ENCODE measurements around the gene KRT16.
"Not testable (repeated sequence)": the region's sequence is repeated elsewhere in the genome, so short reads cannot be mapped to it uniquely, and the experiment has no call there.

The KRT16 gene

DNA sequence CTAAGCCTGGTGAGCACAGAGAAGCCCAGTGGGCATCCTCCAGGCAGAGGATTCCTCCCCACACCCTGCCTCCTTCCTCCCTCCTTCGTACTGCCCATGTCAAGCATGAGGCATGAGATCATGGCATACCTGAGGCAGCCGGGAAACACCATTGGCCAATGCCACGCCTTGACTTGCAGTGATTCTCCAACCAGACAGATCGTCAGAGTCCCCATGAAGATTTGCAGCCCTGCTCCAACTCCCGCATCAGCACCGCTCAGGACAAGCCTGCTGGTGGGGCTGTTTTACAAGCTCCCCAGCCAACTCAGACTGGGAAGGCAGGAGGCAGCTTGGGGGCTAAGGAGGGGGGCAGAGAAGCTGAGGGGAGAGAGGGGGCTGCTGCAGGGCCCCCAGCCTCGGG, 2.9 kb upstream of the KRT16 start:
- DNase-seq (ENCODE audit: low read depth, low spot score), result peak; percentile 45

GRCh38 chr17:41614767-41615166, 2.2 kb upstream of the KRT16 start:
- DNase-seq (ENCODE audit: low read depth, low spot score), result not testable (repeated sequence)

- DNase-seq (ENCODE audit: low read depth, low spot score), result no peak
These were observed 1.5 kb upstream of the KRT16 start for GRCh38 chr17:41614098-41614497.

GRCh38 chr17:41613277-41614082, 913 bp upstream of the KRT16 start:
- no peak for DNase-seq (ENCODE audit: low read depth, low spot score)

- DNase-seq (ENCODE audit: low read depth, low spot score), result no peak
These were observed 1.5 kb downstream of the KRT16 start for GRCh38 chr17:41610965-41611640.

GRCh38 chr17:41610061-41610517, 2.5 kb downstream of the KRT16 start:
- not testable (repeated sequence) for DNase-seq (ENCODE audit: low read depth, low spot score)

DNA sequence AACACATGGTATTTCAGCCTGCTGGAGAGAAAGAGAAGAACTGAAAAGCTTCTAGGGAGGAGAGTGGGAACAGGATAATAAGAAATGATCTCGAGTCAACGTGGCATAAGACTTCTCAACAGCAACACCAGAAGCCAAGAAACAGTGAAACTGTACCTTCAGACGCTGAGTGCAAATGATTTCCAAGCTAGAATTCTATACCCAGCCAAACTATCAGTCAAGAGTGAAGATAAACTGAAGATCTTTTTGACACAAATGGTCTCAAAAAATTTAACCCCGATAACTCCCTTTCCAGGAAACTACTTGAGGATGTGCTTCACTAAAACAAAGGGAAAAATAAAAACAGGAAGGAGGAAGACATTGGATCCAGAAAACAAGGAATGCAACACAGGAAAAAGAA, 5.6 kb downstream of the KRT16 start:
- not testable (repeated sequence) for DNase-seq (ENCODE audit: low read depth, low spot score)

GRCh38 chr17:41602524-41602923, 10.0 kb downstream of the KRT16 start:
- no peak for DNase-seq (ENCODE audit: low read depth, low spot score)

DNA sequence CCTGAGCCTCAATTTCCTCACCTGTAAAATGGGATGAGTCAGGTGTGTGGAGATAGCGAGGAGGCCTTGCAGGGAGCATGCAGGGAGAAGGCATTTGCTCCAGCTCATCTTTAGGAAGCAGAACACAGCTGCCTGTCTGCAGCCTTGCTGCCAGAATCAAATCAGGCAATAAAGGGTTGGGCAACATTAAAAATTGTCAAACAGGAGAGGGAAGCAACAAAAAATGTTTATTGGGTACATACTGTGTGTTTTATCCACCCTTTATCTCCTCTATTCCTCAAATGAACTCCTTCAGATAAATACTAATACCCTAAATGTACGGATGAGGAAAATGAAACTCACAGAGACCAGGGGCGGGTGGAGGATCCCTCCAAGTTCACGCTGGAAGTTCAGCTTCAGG, 12.2 kb downstream of the KRT16 start:
- no peak for DNase-seq (ENCODE audit: low read depth, low spot score)

DNA sequence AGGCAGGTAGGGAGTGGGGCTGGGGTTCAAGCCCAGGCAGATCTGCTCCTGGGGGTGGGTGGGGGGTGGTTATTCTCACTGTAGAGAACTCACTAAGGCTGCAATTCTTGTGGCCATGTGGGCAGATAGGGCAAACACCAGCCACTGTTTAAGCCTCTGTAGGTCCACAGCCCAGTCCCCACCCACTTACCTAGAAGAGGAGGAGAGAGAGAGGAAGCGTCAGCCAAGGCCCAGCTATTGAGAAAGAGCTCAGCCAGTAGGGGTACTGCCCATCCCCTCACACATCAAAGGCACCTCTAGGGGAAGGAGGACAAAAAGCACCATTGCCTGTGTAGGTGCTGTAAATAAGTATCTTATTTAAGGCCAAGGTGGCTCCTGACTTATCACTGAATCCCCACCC, 12.9 kb downstream of the KRT16 start:
- no peak for DNase-seq (ENCODE audit: low read depth, low spot score)

GRCh38 chr17:41595585-41595984, 17.0 kb downstream of the KRT16 start:
- no peak for DNase-seq (ENCODE audit: low read depth, low spot score)

GRCh38 chr17:41594363-41594915, 18.1 kb downstream of the KRT16 start:
- no peak for DNase-seq (ENCODE audit: low read depth, low spot score)

- no peak for DNase-seq (ENCODE audit: low read depth, low spot score)
These were observed 19.1 kb downstream of the KRT16 start for GRCh38 chr17:41593306-41593981.

- no peak for DNase-seq (ENCODE audit: low read depth, low spot score)
These were observed 19.8 kb downstream of the KRT16 start for GRCh38 chr17:41592601-41593305.

DNA sequence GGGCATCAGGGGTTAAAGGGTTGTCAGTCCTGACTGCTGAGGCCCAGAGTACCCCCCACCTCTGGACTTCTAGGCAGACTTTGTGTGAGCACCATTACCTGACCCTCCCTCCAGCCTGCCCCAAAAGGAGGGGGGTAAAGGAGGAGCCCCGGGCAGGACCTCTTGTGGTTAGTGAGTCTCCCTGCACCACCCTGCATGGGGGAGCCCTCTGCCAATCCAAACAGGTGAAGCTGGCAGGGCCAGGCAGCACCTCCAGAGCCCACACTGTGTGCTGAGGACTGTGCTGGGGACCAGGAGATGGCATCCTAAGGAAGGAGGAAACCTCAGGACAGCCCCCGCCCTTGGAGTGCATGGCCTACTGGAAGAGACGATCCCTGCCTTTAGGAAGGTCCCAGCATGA, 23.3 kb downstream of the KRT16 start:
- DNase-seq (ENCODE audit: low read depth, low spot score), result no peak

DNA sequence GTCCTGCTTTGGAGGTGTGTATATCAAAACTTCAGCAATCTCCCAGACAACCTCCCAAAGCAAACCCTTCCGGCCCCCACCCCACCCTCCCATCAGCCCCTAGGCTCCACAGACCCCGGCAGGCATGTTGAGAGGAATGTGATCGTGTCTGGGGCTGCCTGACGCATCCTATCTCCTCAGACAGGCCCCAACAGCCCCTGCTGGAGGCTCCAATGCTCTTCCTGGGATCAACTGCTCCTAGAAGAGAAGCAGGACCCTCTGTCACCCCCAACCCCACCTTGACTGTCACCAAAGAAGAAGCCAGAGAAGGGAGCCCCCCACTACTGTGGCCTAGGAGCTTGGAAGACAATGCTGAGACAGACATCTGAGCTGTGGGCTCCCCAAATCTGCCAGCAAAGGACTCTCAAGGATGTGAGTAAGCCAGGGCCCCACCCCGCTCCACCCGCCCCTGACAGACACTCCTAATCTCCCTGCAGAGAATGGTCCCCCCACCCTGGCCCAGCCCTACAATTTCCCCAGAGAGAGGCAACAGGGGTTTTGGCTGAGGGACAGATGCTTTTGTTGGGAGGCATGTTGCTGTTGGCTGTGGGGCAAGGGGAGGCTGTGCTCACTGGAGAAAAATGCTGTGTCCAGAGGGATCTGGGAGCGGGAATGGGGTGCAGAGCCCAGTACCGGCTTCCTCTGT, 24.3 kb downstream of the KRT16 start:
- DNase-seq (ENCODE audit: low read depth, low spot score), result peak; percentile 16

DNA sequence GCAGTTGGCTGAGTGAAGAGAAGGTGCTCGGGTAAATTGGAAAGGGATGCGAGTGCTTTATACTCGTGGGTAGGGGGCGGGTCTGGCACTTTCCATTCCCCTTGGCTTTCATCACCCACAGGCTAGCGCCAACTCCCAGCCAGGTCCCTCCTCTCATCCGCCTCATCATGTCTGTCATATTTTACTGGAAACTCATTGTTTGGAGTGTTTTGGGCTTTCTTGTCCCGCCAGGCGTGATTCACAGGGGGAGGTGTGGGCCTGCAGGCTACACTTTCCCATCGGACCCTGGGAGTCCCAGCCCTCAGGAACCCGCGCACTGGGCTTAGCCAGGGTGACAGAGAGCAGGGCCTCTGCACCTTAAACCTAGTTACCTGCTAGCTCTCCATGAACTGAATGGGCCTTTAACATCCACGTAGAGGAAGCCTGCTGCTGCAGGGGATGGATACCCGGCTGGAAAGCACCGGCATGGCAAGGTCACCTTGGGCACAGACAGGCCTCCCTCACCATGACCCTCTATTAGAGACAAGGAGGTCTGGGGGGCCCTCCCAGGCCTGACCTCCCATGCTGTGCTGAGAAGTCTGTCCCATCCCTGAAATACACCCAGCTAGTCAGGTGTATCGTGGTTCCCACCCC, 25.6 kb downstream of the KRT16 start, which contains the start of gene KRT14:
Gene KRT14, minus strand, starts transcription at position 33 of the 633 bp plus-strand sequence. CDS start 61 bp downstream, outside the sequence.
- no peak for DNase-seq (ENCODE audit: low read depth, low spot score)

DNA sequence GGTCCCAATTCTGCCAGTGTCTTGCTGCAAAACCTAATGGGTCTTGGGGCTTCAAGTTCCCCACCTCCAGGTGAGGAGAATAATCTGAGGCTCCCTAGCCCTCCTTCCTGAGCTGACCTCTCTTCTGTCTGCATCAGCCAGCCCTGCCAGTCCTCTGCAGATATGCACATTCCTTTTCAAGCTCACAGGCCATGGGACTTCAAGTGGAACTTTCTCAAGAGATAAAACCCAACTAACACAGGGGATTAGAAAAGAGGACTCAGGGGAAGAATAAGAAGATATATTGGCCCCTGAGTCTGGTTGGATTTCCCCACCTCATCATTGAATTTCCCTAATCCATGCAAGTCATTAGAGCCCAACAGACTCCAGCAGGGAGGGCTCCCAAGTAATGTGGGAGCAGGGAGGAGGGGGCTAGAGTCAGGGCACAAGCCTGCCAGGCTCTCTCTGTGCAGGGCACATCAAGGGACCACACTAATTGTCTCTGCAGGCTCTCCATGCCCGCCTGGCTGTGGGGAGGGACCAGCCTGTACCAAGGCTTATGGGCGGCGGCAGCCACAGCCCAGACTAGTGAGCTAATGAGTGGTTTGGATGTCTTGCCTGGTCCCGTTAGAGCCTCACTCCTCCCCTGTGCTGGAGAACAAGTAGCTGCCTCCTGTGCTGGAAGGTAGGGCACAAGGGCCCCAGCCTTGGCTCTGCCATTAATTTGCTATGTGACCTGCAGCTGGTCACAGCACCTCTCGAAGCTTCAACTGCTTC, 27.1 kb downstream of the KRT16 start:
- DNase-seq (ENCODE audit: low read depth, low spot score), result no peak

GRCh38 chr17:41584331-41584927, 28.1 kb downstream of the KRT16 start:
- not testable (repeated sequence) for DNase-seq (ENCODE audit: low read depth, low spot score)

Data from astrocyte of the hippocampus (primary cell).